Natural killer cell (primary cell): ENCODE measurements around the gene PANK4. TPM values are rescaled to one million over a fixed set of nuclear protein-coding genes. Genes with fewer than 3 reads are reported as not detected.

ENCODE experiments used
- ATAC-seq, 3 donors: fragments of 150-1000 bp in 2 of 3; fragments of 200-7000 bp in 1 of 3; cut with Tn5 transposase; 1 replicate in 1 of 3; 2 replicates in 2 of 3; pipeline ENCODE4 v1.10.0; 2021; ENCODE audit warnings: mild to moderate bottlenecking in 2 of 3, moderate library complexity in 2 of 3
- DNase-seq, 2 donors: peaks; one replicate each; pipeline versions ENCODE4 v3.0.0 to v3.0.0-alpha.2; 2013 to 2021; ENCODE audit warnings: mixed read lengths in 1 of 2
- H3K27ac ChIP-seq: one replicate; pipeline ENCODE4 v1.5.1; 2013; ENCODE audit warnings: mild to moderate bottlenecking, low read length
- H3K27me3 ChIP-seq: one replicate; pipeline ENCODE4 v1.6.1; 2013; ENCODE audit warnings: low read length; ENCODE audit not compliant: control insufficient read depth, insufficient read depth
- H3K36me3 ChIP-seq: one replicate; pipeline ENCODE4 v1.6.1; 2013; ENCODE audit warnings: low read length; ENCODE audit not compliant: control insufficient read depth, insufficient read depth
- H3K4me1 ChIP-seq: one replicate; pipeline ENCODE4 v1.6.1; 2013; ENCODE audit warnings: low read length; ENCODE audit not compliant: control insufficient read depth, insufficient read depth
- H3K4me3 ChIP-seq: one replicate; pipeline ENCODE4 v1.5.1; 2013; ENCODE audit warnings: low read length
- H3K9me3 ChIP-seq: one replicate; pipeline ENCODE4 v1.6.1; 2013; ENCODE audit warnings: low read length; ENCODE audit not compliant: control insufficient read depth, insufficient read depth
- H3K27ac Mint-ChIP-seq, 2 donors: one replicate each; pipeline ENCODE4 v1.8.0; 2022; ENCODE audit warnings: mild to moderate bottlenecking in 2 of 2, mixed read lengths in 2 of 2, moderate library complexity in 1 of 2
- H3K27me3 Mint-ChIP-seq, 2 donors: one replicate each; pipeline ENCODE4 v1.8.0; 2022; ENCODE audit warnings: low read depth in 2 of 2, mixed read lengths in 2 of 2
- H3K36me3 Mint-ChIP-seq: one replicate; pipeline ENCODE4 v1.8.0; 2022; ENCODE audit warnings: mixed read lengths
- H3K4me1 Mint-ChIP-seq, 2 donors: one replicate each; pipeline ENCODE4 v1.8.0; 2022; ENCODE audit warnings: mixed read lengths in 2 of 2
- H3K4me3 Mint-ChIP-seq: one replicate; pipeline ENCODE4 v1.8.0; 2022; ENCODE audit warnings: mild to moderate bottlenecking, moderate library complexity, mixed read lengths
- H3K9me3 Mint-ChIP-seq, 2 donors: one replicate each; pipeline ENCODE4 v1.8.0; 2022; ENCODE audit warnings: mixed read lengths in 2 of 2
- WGBS: methylation state at CpG from one replicate; pipeline ENCODE4 v1.1.7; 2013; ENCODE audit warnings: missing lambda C conversion rate; ENCODE audit not compliant: insufficient coverage; 5-methylcytosine and 5-hydroxymethylcytosine counted together
- intact Hi-C: fragments of 100-400 bp; cut with micrococcal nuclease; formaldehyde crosslinking; loops from one replicate; pipeline ENCODE4 v1.14.2; 2022
- total RNA-seq, 4 donors: library from RNA; stranded (reverse); fragments of 120-200 nt in 1 of 4; gene quantifications; one replicate each; pipeline versions ENCODE4 v1.2.3 to v1.2.4, GENCODE V29; 2013 to 2022
- TF ChIP-seq, protein P1 (sequence below): fragments of 200-600 bp; IDR thresholded peaks from one replicate; pipeline ENCODE4 v1.8.0; 2022; ENCODE audit warnings: antibody characterized with exemption

Gene PANK4
- total RNA-seq, 3 donors from 2014 or later (not counting 1 experiment from before 2014, with no cell fraction given) = 48.2 to 75.7 (median 61.8) TPM

DNA sequence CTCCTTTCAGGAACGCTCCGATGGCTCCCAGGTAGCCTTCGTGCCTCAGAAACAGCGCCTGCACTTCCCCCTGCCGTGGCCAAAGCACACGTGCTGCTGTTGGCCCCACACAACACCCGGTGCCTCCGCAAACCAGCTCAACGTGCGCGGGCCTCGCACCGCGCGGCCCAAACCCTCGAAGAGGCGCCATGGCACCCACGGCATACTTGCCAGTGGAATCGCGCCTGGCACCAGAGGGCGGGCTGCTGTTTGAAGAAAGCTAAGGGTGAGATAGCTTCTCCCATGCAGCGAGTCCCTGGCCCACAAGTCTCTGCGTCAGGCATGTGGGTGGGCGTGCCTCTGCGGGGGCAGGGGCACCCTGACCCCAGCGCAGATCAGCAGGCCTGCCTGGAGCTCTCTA is 7.9 kb downstream of the PANK4 start:
- Mint-ChIP-seq H3K27ac (no peak overlapping the region), H3K9me3 (no peaks in the 10 kb centered on the region), H3K36me3 (no peaks in the 10 kb centered on the region), H3K4me1 (peaks cover 0 to 14% of the 10 kb centered on the region in 2 donors), H3K27me3 (no peaks in the 10 kb centered on the region), H3K4me3 (no peak overlapping the region)
- intact Hi-C loops = no loop called here
- Histone ChIP-seq H3K4me3 (no peak overlapping the region), H3K4me1 (peaks cover 10% of the 10 kb centered on the region), H3K27ac (no peak overlapping the region), H3K27me3 (no peaks in the 10 kb centered on the region), H3K9me3 (no peaks in the 10 kb centered on the region), H3K36me3 (peaks cover 79% of the 10 kb centered on the region)
- WGBS = 96% methylated on average over 26 of the region's 26 CpGs
- DNase-seq (no peak), ATAC-seq (no peak)
- TF ChIP-seq, protein P1, sequence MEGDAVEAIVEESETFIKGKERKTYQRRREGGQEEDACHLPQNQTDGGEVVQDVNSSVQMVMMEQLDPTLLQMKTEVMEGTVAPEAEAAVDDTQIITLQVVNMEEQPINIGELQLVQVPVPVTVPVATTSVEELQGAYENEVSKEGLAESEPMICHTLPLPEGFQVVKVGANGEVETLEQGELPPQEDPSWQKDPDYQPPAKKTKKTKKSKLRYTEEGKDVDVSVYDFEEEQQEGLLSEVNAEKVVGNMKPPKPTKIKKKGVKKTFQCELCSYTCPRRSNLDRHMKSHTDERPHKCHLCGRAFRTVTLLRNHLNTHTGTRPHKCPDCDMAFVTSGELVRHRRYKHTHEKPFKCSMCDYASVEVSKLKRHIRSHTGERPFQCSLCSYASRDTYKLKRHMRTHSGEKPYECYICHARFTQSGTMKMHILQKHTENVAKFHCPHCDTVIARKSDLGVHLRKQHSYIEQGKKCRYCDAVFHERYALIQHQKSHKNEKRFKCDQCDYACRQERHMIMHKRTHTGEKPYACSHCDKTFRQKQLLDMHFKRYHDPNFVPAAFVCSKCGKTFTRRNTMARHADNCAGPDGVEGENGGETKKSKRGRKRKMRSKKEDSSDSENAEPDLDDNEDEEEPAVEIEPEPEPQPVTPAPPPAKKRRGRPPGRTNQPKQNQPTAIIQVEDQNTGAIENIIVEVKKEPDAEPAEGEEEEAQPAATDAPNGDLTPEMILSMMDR = no peak

DNA sequence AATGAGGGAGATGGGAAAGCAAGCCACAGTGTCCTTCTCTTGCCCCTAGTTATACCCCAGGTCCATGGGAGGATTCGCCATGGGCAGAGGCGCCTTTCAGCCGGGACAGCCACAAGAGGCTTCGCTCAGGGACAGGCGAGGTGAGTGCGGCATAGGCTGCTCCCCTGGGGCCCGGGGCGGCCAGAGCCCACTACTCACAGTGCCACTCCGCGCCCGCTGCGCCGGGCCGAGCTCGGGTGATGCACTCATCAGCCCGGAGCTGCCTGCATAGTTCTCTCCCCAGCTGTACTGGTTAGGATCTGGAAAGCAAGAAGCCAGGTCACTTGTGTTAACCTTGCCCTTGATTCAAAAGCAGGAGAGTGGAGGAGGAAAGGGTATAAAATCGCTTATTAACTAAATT is 8.4 kb downstream of the PANK4 start:
- Mint-ChIP-seq H3K4me1 (peaks cover 0 to 14% of the 10 kb centered on the region in 2 donors), H3K27me3 (no peaks in the 10 kb centered on the region), H3K27ac (no peak overlapping the region), H3K9me3 (no peaks in the 10 kb centered on the region), H3K36me3 (no peaks in the 10 kb centered on the region), H3K4me3 (no peak overlapping the region)
- DNase-seq = no peak
- Histone ChIP-seq H3K27me3 (no peaks in the 10 kb centered on the region), H3K27ac (no peak overlapping the region), H3K36me3 (peaks cover 85% of the 10 kb centered on the region), H3K9me3 (no peaks in the 10 kb centered on the region), H3K4me3 (no peak overlapping the region), H3K4me1 (peaks cover 4% of the 10 kb centered on the region)
- TF ChIP-seq, protein P1 = no peak
- WGBS = 97% methylated on average over 16 of the region's 17 CpGs
- intact Hi-C loops = no loop called here
- no peak for ATAC-seq

DNA sequence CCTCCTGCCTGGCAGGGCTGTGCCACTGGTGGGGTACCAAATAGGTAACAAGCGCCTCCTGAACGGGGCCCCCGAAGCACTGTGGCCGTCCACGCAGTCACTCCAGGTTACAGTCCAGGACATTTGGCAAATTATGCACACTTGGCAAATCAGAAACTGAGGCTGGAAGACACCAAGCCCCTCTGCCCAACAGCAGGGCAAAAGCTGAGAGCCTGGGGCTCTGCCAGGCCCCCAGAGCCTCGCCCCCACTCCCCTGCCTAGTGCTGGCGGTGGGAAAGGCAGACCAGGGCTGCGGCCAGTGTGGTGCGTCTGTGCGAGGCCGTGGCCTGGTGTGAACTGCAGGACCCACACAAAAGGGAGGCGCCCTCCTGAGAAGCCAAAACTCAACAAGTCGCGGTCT is 9.4 kb downstream of the PANK4 start:
- ATAC-seq (no peak), DNase-seq (no peak)
- 95% methylated on average over 14 of the region's 14 CpGs for WGBS
- TF ChIP-seq, protein P1 = no peak
- Histone ChIP-seq H3K36me3 (peaks cover 89% of the 10 kb centered on the region), H3K27ac (no peak overlapping the region), H3K9me3 (no peaks in the 10 kb centered on the region), H3K4me3 (no peak overlapping the region), H3K4me1 (no peaks in the 10 kb centered on the region), H3K27me3 (no peaks in the 10 kb centered on the region)
- Mint-ChIP-seq H3K27me3 (no peaks in the 10 kb centered on the region), H3K27ac (no peak overlapping the region), H3K4me1 (peaks cover 0 to 7% of the 10 kb centered on the region in 2 donors), H3K36me3 (no peaks in the 10 kb centered on the region), H3K9me3 (no peaks in the 10 kb centered on the region), H3K4me3 (no peak overlapping the region)
- intact Hi-C loops = no loop called here

DNA sequence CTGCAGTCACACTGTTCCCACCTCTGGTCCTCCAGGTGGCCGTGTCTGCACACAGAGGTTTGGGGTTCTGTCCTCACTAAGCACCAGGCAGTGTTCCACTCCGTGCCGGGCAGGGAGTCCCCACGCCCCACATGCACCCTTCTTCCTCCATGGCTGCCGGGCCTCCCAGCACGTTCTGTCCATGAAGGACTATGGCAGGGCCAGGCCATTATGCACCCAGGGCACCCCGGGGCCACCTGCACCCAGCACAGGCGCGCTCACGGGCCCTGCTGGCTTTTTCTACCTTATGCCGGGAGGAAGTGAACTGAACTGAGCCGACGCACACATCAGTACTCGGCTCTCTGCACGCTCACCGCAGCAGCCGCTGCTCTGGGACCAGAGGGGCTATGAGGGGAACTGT is 10.3 kb downstream of the PANK4 start:
- Histone ChIP-seq H3K4me3 (no peak overlapping the region), H3K4me1 (no peaks in the 10 kb centered on the region), H3K36me3 (peaks cover 92% of the 10 kb centered on the region), H3K9me3 (no peaks in the 10 kb centered on the region), H3K27me3 (no peaks in the 10 kb centered on the region), H3K27ac (no peak overlapping the region)
- TF ChIP-seq, protein P1 = no peak
- no peaks in the 10 kb centered on the region for H3K27me3 Mint-ChIP-seq
- no peak overlapping the region for H3K4me3 Mint-ChIP-seq
- DNase-seq (no peak), ATAC-seq (no peak)
- peaks cover 0 to 4% of the 10 kb centered on the region in 2 donors for H3K4me1 Mint-ChIP-seq
- no peak overlapping the region for H3K27ac Mint-ChIP-seq
- intact Hi-C loops = no loop called here
- no peaks in the 10 kb centered on the region for H3K36me3 Mint-ChIP-seq
- 96% methylated on average over 17 of the region's 17 CpGs for WGBS
- H3K9me3 Mint-ChIP-seq = no peaks in the 10 kb centered on the region
